ENCODE results near the gene ZC3H4.

Gene ZC3H4

GRCh38 chr19:47133021-47133471 is 19.5 kb upstream of the ZC3H4 start:
- no peak for DNase-seq (ENCODE audit: low spot score)

GRCh38 chr19:47132194-47132852 is 18.7 kb upstream of the ZC3H4 start:
- DNase-seq (ENCODE audit: low spot score) = no peak

GRCh38 chr19:47130589-47131227 is 17.1 kb upstream of the ZC3H4 start, which contains the start of gene SAE1:
SAE1 (plus strand) TSS chr19:47130835; CDS start chr19:47130931, 96 bp downstream.
- DNase-seq (ENCODE audit: low spot score) = peak; percentile 96

GRCh38 chr19:47130120-47130588 is 16.6 kb upstream of the ZC3H4 start:
- no peak for DNase-seq (ENCODE audit: low spot score)

- DNase-seq (ENCODE audit: low spot score) = no peak
These were observed 16.0 kb upstream of the ZC3H4 start for GRCh38 chr19:47129579-47129978.

- no peak for DNase-seq (ENCODE audit: low spot score)
These were observed 12.0 kb upstream of the ZC3H4 start for GRCh38 chr19:47125669-47125938.

- DNase-seq (ENCODE audit: low spot score) = peak; percentile 69
These were observed 11.5 kb upstream of the ZC3H4 start for GRCh38 chr19:47124937-47125668.

GRCh38 chr19:47123406-47123805 is 9.8 kb upstream of the ZC3H4 start:
- no peak for DNase-seq (ENCODE audit: low spot score)

GRCh38 chr19:47122359-47123335 is 9.1 kb upstream of the ZC3H4 start:
- DNase-seq (ENCODE audit: low spot score) = no peak

GRCh38 chr19:47120470-47121067 is 7.0 kb upstream of the ZC3H4 start:
- DNase-seq (ENCODE audit: low spot score) = no peak

GRCh38 chr19:47113850-47114651 is 475 bp upstream of the ZC3H4 start:
- DNase-seq (ENCODE audit: low spot score) = no peak

GRCh38 chr19:47112166-47112996 is 1.2 kb downstream of the ZC3H4 start:
- peak; percentile 80 for DNase-seq (ENCODE audit: low spot score)

GRCh38 chr19:47111682-47112165 is 1.9 kb downstream of the ZC3H4 start:
- no peak for DNase-seq (ENCODE audit: low spot score)

GRCh38 chr19:47111006-47111621 is 2.5 kb downstream of the ZC3H4 start:
- DNase-seq (ENCODE audit: low spot score) = no peak

- DNase-seq (ENCODE audit: low spot score) = no peak
These were observed 3.0 kb downstream of the ZC3H4 start for GRCh38 chr19:47110521-47111005.

GRCh38 chr19:47109541-47110375 is 3.8 kb downstream of the ZC3H4 start:
- no peak for DNase-seq (ENCODE audit: low spot score)

GRCh38 chr19:47109177-47109540 is 4.4 kb downstream of the ZC3H4 start:
- no peak for DNase-seq (ENCODE audit: low spot score)
